Common myeloid progenitor, CD34-positive (primary cell): ENCODE data around the gene RTEL1.
"Not testable (repeated sequence)": the region's sequence is repeated elsewhere in the genome, so short reads cannot be mapped to it uniquely, and the experiment has no call there.

Experiments
- CTCF ChIA-PET: fragments of 350-600 bp; sonication (Branson Sonifier 250); formaldehyde crosslinking; loops from one replicate; lab custom pipeline; 2021; ENCODE audit warnings: antibody characterized with exemption; lab: Charles Lee
- POLR2A ChIA-PET: fragments of 350-600 bp; sonication (Branson Sonifier 250); formaldehyde crosslinking; loops from one replicate; lab custom pipeline; 2021; ENCODE audit warnings: antibody characterized with exemption; lab: Charles Lee
- DNase-seq, 3 donors: peaks; one replicate each; pipeline versions ENCODE4 v3.0.0 to v3.0.0-alpha.2; 2013
- H3K27ac ChIP-seq, 2 experiments: 1 replicate in 1 of 2; 2 replicates in 1 of 2; pipeline ENCODE4 v1.7.0; 2013; ENCODE audit warnings: inconsistent platforms in 2 of 2, low read length in 2 of 2, mild to moderate bottlenecking in 2 of 2, low read depth in 1 of 2, moderate library complexity in 1 of 2; ENCODE audit not compliant: severe bottlenecking in 2 of 2, insufficient read depth in 1 of 2, poor library complexity in 1 of 2
- H3K27me3 ChIP-seq, 5 experiments: replicated peaks in 2 of 5; 1 replicate in 3 of 5; 2 replicates in 2 of 5; pipeline versions ENCODE4 v1.6.1 to v1.7.0; 2013; ENCODE audit warnings: low read length in 4 of 5, mild to moderate bottlenecking in 2 of 5, moderate library complexity in 2 of 5, inconsistent platforms in 1 of 5; ENCODE audit not compliant: insufficient read depth in 5 of 5, control insufficient read depth in 4 of 5
- H3K36me3 ChIP-seq, 4 experiments: 1 replicate in 2 of 4; 2 replicates in 2 of 4; pipeline versions ENCODE4 v1.6.1 to v1.7.0; 2013; ENCODE audit warnings: low read length in 3 of 4, control low read depth in 1 of 4, mild to moderate bottlenecking in 1 of 4; ENCODE audit not compliant: control insufficient read depth in 4 of 4, insufficient read depth in 4 of 4
- H3K4me1 ChIP-seq, 4 experiments: 1 replicate in 3 of 4; 2 replicates in 1 of 4; pipeline versions ENCODE4 v1.6.1 to v1.7.1; 2013; ENCODE audit warnings: low read length in 3 of 4, mild to moderate bottlenecking in 3 of 4, control low read depth in 1 of 4, inconsistent platforms in 1 of 4, moderate library complexity in 1 of 4; ENCODE audit not compliant: control insufficient read depth in 4 of 4, insufficient read depth in 4 of 4; ENCODE audit errors: control extremely low read depth in 1 of 4
- H3K4me3 ChIP-seq, 7 experiments: 1 replicate in 4 of 7; 2 replicates in 3 of 7; pipeline versions ENCODE4 v1.5.1 to v1.7.0; 2013; ENCODE audit warnings: mild to moderate bottlenecking in 7 of 7, low read length in 6 of 7, moderate library complexity in 6 of 7, inconsistent platforms in 2 of 7, low read depth in 2 of 7, control low read depth in 1 of 7; ENCODE audit not compliant: insufficient read depth in 4 of 7, control insufficient read depth in 1 of 7; ENCODE audit errors: extremely low read depth in 1 of 7
- H3K9me3 ChIP-seq, 5 experiments: 1 replicate in 4 of 5; 2 replicates in 1 of 5; pipeline versions ENCODE4 v1.6.1 to v1.7.1; 2013; ENCODE audit warnings: low read length in 4 of 5, mild to moderate bottlenecking in 2 of 5, inconsistent platforms in 1 of 5, low read depth in 1 of 5, moderate library complexity in 1 of 5; ENCODE audit not compliant: control insufficient read depth in 4 of 5, insufficient read depth in 2 of 5; ENCODE audit errors: control extremely low read depth in 1 of 5
- WGBS: methylation state at CpG from one replicate; pipeline ENCODE4 v1.1.5; 2013; ENCODE audit not compliant: insufficient coverage; 5-methylcytosine and 5-hydroxymethylcytosine counted together

RTEL1 gene

GRCh38 chr20:63655249-63655648, 2.9 kb upstream of the RTEL1 start:
- H3K27me3 ChIP-seq, result no peaks in the 10 kb centered on the region
- peak overlapping the region in 1 of 7 experiments; percentile 15 for H3K4me3 ChIP-seq
- H3K9me3 ChIP-seq, result no peaks in the 10 kb centered on the region
- CTCF ChIA-PET, result interaction anchor here (1.1 to 1.4 kb wide), 2 partner anchors 53 to 74 kb away, joined by 3 read pairs; no protein-coding TSS in a partner anchor
- WGBS, result 76% methylated on average over 3 of the region's 4 CpGs
- POLR2A ChIA-PET, result no interaction called here
- H3K36me3 ChIP-seq, result no peaks in the 10 kb centered on the region
- H3K4me1 ChIP-seq, result peaks cover 0 to 57% (median 53%) of the 10 kb centered on the region in 4 experiments
- no peak for DNase-seq
- no peak overlapping the region for H3K27ac ChIP-seq

GRCh38 chr20:63656451-63656850, 1.7 kb upstream of the RTEL1 start:
- WGBS, result 86% methylated on average over 3 of the region's 3 CpGs
- Histone ChIP-seq H3K27ac (no peak overlapping the region), H3K4me1 (peaks cover 0 to 54% (median 47%) of the 10 kb centered on the region in 4 experiments), H3K4me3 (no peak overlapping the region), H3K27me3 (no peaks in the 10 kb centered on the region), H3K9me3 (no peaks in the 10 kb centered on the region), H3K36me3 (peaks cover 0 to 10% (median 3%) of the 10 kb centered on the region in 4 experiments)
- ChIA-PET CTCF (interaction anchor here (0.7 to 1.2 kb wide), 2 partner anchors 8 to 11 kb away, joined by 3 to 5 read pairs; no protein-coding TSS in a partner anchor), POLR2A (interaction anchor here (0.6 kb wide), 1 partner anchor 26 kb away, joined by 6 read pairs; no protein-coding TSS in a partner anchor)
- DNase-seq, result no peak

GRCh38 chr20:63657260-63657936, 714 bp upstream of the RTEL1 start:
- WGBS, result 78% methylated on average over 21 of the region's 31 CpGs
- POLR2A ChIA-PET, result interaction anchor here (1.2 kb wide), 1 partner anchor 15 kb away, joined by 8 read pairs; no protein-coding TSS in a partner anchor

GRCh38 chr20:63658749-63659187, 656 bp downstream of the RTEL1 start:
- Histone ChIP-seq H3K27ac (peak overlapping the region; percentile 75 to 83), H3K4me1 (peaks cover 0 to 39% (median 34%) of the 10 kb centered on the region in 4 experiments), H3K27me3 (no peaks in the 10 kb centered on the region), H3K4me3 (peak overlapping the region; percentile 76 to 98 (median 93)), H3K9me3 (no peaks in the 10 kb centered on the region), H3K36me3 (peaks cover 0 to 33% (median 15%) of the 10 kb centered on the region in 4 experiments)
- DNase-seq, result peak in 1 of 3 donors; percentile 49
- POLR2A ChIA-PET, result interaction anchor here (1.2 kb wide), 1 partner anchor 17 kb away, joined by 8 read pairs; no protein-coding TSS in a partner anchor
- CTCF ChIA-PET, result interaction anchor here (0.7 to 2.1 kb wide), 5 partner anchors 17 to 284 kb away, joined by 3 to 5 read pairs (median 3); no protein-coding TSS in a partner anchor
- 4% methylated on average over 25 of the region's 25 CpGs for WGBS

More at GRCh38 chr20:63657260-63657936, 714 bp upstream of the RTEL1 start:
- H3K4me1 ChIP-seq, result peaks cover 0 to 46% (median 39%) of the 10 kb centered on the region in 4 experiments
- CTCF ChIA-PET, result interaction anchor here (0.9 to 2.1 kb wide), 6 partner anchors 9 to 286 kb away, joined by 3 to 5 read pairs (median 3); no protein-coding TSS in a partner anchor
- H3K9me3 ChIP-seq, result no peaks in the 10 kb centered on the region
- H3K27me3 ChIP-seq, result no peaks in the 10 kb centered on the region
- peak overlapping the region; percentile 75 to 83 for H3K27ac ChIP-seq
- peak in 2 of 3 donors; percentile 26 to 51 for DNase-seq
- H3K36me3 ChIP-seq, result peaks cover 0 to 20% (median 6%) of the 10 kb centered on the region in 4 experiments
- peak overlapping the region; percentile 76 to 98 (median 93) for H3K4me3 ChIP-seq

GRCh38 chr20:63659370-63659769, 1.3 kb downstream of the RTEL1 start:
- CTCF ChIA-PET, result interaction anchor here (1.6 to 2.1 kb wide), 2 partner anchors 18 to 99 kb away, joined by 3 to 5 read pairs; no protein-coding TSS in a partner anchor

GRCh38 chr20:63660174-63660573, 2.1 kb downstream of the RTEL1 start:
- H3K4me1 ChIP-seq, result peaks cover 0 to 25% (median 23%) of the 10 kb centered on the region in 4 experiments
- H3K27me3 ChIP-seq, H3K9me3 ChIP-seq, H3K4me3 ChIP-seq, H3K27ac ChIP-seq, POLR2A ChIA-PET, DNase-seq, CTCF ChIA-PET: not testable (repeated sequence)
- H3K36me3 ChIP-seq, result peaks cover 0 to 47% (median 21%) of the 10 kb centered on the region in 4 experiments
- WGBS, result 99% methylated on average over 7 of the region's 10 CpGs

More at GRCh38 chr20:63659370-63659769, 1.3 kb downstream of the RTEL1 start:
- H3K4me1 ChIP-seq, result peaks cover 0 to 33% (median 29%) of the 10 kb centered on the region in 4 experiments
- no peak for DNase-seq
- peaks cover 0 to 39% (median 18%) of the 10 kb centered on the region in 4 experiments for H3K36me3 ChIP-seq
- H3K27me3 ChIP-seq, result no peaks in the 10 kb centered on the region
- WGBS, result 88% methylated on average over 12 of the region's 13 CpGs
- POLR2A ChIA-PET, result no interaction called here
- H3K4me3 ChIP-seq, result peak overlapping the region; percentile 76 to 98 (median 93)
- no peaks in the 10 kb centered on the region for H3K9me3 ChIP-seq
- peak overlapping the region; percentile 75 to 83 for H3K27ac ChIP-seq
